K562 (cell line): Measurements from ENCODE around the gene SLC48A1. TPM values are rescaled to one million over a fixed set of nuclear protein-coding genes. Genes with fewer than 3 reads are reported as not detected.

Experiments
- ATF3 ChIP-seq, 2 experiments: fragments of 450-650 bp in 1 of 2; sonication (generic) in 1 of 2; formaldehyde crosslinking in 1 of 2; IDR thresholded peaks in 1 of 2; conservative IDR thresholded peaks in 1 of 2; 2 replicates each; pipeline versions ENCODE4 v1.6.1 to v1.8.1; 2016 to 2023; ENCODE audit warnings: mild to moderate bottlenecking in 2 of 2, moderate library complexity in 2 of 2, inconsistent platforms in 1 of 2, missing genetic modification reagents in 1 of 2
- ATF4 ChIP-seq: fragments of 450-650 bp; formaldehyde crosslinking; IDR thresholded peaks from 2 replicates; pipeline ENCODE4 v1.4.0; 2022; ENCODE audit warnings: mild to moderate bottlenecking, moderate library complexity
- CTCF ChIP-seq, 3 experiments: IDR thresholded peaks in 2 of 3; conservative IDR thresholded peaks in 1 of 3; 2 replicates each; pipeline ENCODE4 v1.5.1; 2011 to 2012; ENCODE audit warnings: low read length in 3 of 3, mild to moderate bottlenecking in 3 of 3, control low read depth in 2 of 3, improper control_type of control experiment in 1 of 3, inconsistent platforms in 1 of 3, low read depth in 1 of 3, mixed read lengths in 1 of 3, moderate library complexity in 1 of 3; ENCODE audit not compliant: insufficient read depth in 2 of 3
- EGR1 ChIP-seq: fragments of 450-650 bp; conservative IDR thresholded peaks from 2 replicates; pipeline ENCODE4 v1.6.1; 2017; ENCODE audit warnings: mild to moderate bottlenecking
- PHB ChIP-seq: fragments of 250-450 bp; sonication (Bioruptor Pico); IDR thresholded peaks from 2 replicates; pipeline ENCODE4 v1.5.0; 2021
- POU5F1 ChIP-seq: fragments of 150-350 bp; IDR thresholded peaks from 2 replicates; pipeline ENCODE4 v1.6.1; 2014; ENCODE audit warnings: borderline replicate concordance, low read length, low read depth, mild to moderate bottlenecking; ENCODE audit not compliant: partially characterized antibody
- RBM17 ChIP-seq: fragments of 200-400 bp; formaldehyde crosslinking; IDR thresholded peaks from 2 replicates; pipeline ENCODE4 v1.6.1; 2017; ENCODE audit warnings: low read depth, mild to moderate bottlenecking, low read length, borderline replicate concordance
- RFX7 ChIP-seq: fragments of 250-450 bp; sonication (Bioruptor Pico); IDR thresholded peaks from 2 replicates; pipeline ENCODE4 v1.5.1; 2021; ENCODE audit warnings: mild to moderate bottlenecking
- THAP12 ChIP-seq: fragments of 250-450 bp; sonication (Bioruptor Pico); IDR thresholded peaks from 2 replicates; pipeline ENCODE4 v1.9.0; 2021; ENCODE audit warnings: mild to moderate bottlenecking, inconsistent platforms
- USF2 ChIP-seq: sonication (generic); formaldehyde crosslinking; IDR thresholded peaks from 2 replicates; pipeline ENCODE4 v1.5.0; 2020; ENCODE audit warnings: missing genetic modification reagents
- ZC3H11A ChIP-seq: IDR thresholded peaks from 2 replicates; pipeline ENCODE4 v1.6.1; 2012; ENCODE audit warnings: low read depth, low read length, improper control_type of control experiment
- ZNF511 ChIP-seq: sonication (generic); formaldehyde crosslinking; IDR thresholded peaks from 2 replicates; pipeline ENCODE4 v1.8.0; 2022; ENCODE audit warnings: mild to moderate bottlenecking, missing genetic modification reagents
- ZNF57 ChIP-seq: fragments of 450-650 bp; formaldehyde crosslinking; IDR thresholded peaks from 2 replicates; pipeline ENCODE4 v1.4.0; 2020; ENCODE audit warnings: mild to moderate bottlenecking, moderate library complexity
- ZNF584 ChIP-seq: fragments of 200-800 bp; sonication (Bioruptor generic); IDR thresholded peaks from 2 replicates; pipeline ENCODE4 v1.6.1; 2016; ENCODE audit warnings: low read depth, mild to moderate bottlenecking, missing genetic modification characterization, missing compliant biosample characterization
- ZNF644 ChIP-seq: fragments of 200-800 bp; sonication (Bioruptor generic); IDR thresholded peaks from 2 replicates; pipeline ENCODE4 v1.6.1; 2016; ENCODE audit warnings: low read depth, missing genetic modification characterization, missing compliant biosample characterization
- ZNF75A ChIP-seq: fragments of 450-650 bp; formaldehyde crosslinking; IDR thresholded peaks from 2 replicates; pipeline ENCODE4 v1.4.0; 2020; ENCODE audit warnings: mild to moderate bottlenecking
- ZNF79 ChIP-seq: fragments of 250-450 bp; sonication (Bioruptor Pico); IDR thresholded peaks from 2 replicates; pipeline ENCODE4 v1.4.0; 2020; ENCODE audit warnings: low read depth, mild to moderate bottlenecking, moderate library complexity
- polyA plus RNA-seq, 8 experiments: library from polyadenylated mRNA; depleted of rRNA in 4 of 8; stranded (reverse) in 5 of 8; unstranded in 3 of 8; fragments of >200 nt; fragmentation: Nextera tagmentation in 2 of 8; fragmentation: Illumina TruSeq in 1 of 8; extraction: Ambion mirVana in 2 of 8; extraction: Trizol in 1 of 8; gene quantifications; 2 replicates each; pipeline versions ENCODE4 v1.2.1 to v1.2.3, GENCODE V29; 2011 to 2014; ENCODE audit warnings: inconsistent platforms in 1 of 8, missing spikeins in 1 of 8
- total RNA-seq, 7 experiments: library from RNA; depleted of rRNA in 6 of 7; stranded (reverse); fragments of >200 nt in 6 of 7; fragmentation: Illumina TruSeq in 2 of 7; extraction: Trizol in 2 of 7; gene quantifications; 2 replicates each; pipeline versions ENCODE4 v1.2.1 to v1.2.3, GENCODE V29; 2011 to 2021; ENCODE audit warnings: low replicate concordance in 1 of 7

SLC48A1 gene
- total and polyA plus RNA-seq, 9 of the 15 experiments (the other 6 are each of a cell fraction or from before 2014, with no cell fraction given): 10.7 to 37.5 (median 18.7) TPM

GRCh38 chr12:47819138-47819895 is 46.3 kb downstream of the SLC48A1 start (continued):
- TF ChIP-seq ZNF584 (no peak), USF2 (no peak), ZNF57 (CRISPR knock-in tag) (no peak), ZNF644 (tag) (0 out of 2 replicates have a peak, but pooled peaks have one; percentile 23), POU5F1 (no peak), ZNF511 (CRISPR knock-in tag) (no peak), EGR1 (peak; percentile 49), RFX7 (no peak), THAP12 (CRISPR knock-in tag) (no peak), CTCF (IDR thresholded peaks at IDR 0.05 in 2 of 3, conservative IDR thresholded peaks at IDR 0.05 in 1 of 3; ENCODE audit: insufficient read depth in 2 of 3, low read depth in 1 of 3, low read length in 3 of 3) (peak; percentile 54 to 70 (median 63)), PHB (CRISPR knock-in tag) (no peak), ZC3H11A (no peak), ZNF79 (CRISPR knock-in tag) (no peak), ZNF75A (CRISPR knock-in tag) (no peak), ATF3 (IDR thresholded peaks at IDR 0.05) (no peak), ATF3 (CRISPR knock-in tag; conservative IDR thresholded peaks at IDR 0.05) (no peak), ATF4 (CRISPR knock-in tag) (no peak), RBM17 (no peak)
